Measurements from ENCODE around the gene CCDC88B.

Gene CCDC88B

DNA sequence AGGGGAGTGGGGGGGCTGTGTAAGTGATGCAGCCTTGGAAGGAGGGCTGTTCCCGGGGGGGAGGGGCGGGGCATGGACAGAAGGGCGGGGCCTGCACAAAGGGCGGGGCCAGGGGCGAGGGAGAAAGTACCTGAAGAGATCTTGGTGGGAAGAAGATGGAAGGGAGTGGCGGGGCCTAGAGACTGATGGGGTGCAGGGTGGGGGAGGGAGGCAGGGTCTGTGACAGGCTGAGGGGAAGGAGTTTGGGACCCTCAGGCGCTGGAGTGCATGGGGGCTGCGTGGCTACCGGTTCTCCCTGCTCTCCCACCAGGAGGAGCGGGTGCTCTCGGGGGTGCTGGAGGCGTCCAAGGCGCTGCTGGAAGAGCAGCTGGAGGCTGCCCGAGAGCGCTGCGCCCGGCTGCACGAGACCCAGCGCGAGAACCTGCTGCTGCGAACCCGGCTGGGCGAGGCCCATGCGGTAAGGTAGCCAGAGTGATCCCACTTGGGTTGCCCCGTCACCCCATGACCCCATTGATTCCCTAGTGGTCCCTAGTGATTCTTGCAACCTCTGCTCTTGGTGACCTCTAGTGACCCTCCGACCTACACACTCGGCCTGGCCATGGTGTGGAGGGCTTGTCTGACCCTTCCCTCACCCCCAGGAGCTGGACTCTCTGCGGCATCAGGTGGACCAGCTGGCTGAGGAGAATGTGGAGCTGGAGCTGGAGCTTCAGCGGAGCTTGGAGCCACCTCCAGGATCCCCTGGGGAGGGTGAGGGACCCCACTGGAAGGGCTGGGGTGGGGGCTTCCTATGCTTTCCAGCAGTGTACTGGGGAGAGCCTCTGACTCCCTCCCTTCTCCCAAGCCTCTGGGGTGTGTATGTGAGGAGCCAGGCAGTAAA is 3.1 kb downstream of the CCDC88B start:
- no peak for DNase-seq (ENCODE audit: low read depth in 2 of 2, low spot score in 1 of 2)

DNA sequence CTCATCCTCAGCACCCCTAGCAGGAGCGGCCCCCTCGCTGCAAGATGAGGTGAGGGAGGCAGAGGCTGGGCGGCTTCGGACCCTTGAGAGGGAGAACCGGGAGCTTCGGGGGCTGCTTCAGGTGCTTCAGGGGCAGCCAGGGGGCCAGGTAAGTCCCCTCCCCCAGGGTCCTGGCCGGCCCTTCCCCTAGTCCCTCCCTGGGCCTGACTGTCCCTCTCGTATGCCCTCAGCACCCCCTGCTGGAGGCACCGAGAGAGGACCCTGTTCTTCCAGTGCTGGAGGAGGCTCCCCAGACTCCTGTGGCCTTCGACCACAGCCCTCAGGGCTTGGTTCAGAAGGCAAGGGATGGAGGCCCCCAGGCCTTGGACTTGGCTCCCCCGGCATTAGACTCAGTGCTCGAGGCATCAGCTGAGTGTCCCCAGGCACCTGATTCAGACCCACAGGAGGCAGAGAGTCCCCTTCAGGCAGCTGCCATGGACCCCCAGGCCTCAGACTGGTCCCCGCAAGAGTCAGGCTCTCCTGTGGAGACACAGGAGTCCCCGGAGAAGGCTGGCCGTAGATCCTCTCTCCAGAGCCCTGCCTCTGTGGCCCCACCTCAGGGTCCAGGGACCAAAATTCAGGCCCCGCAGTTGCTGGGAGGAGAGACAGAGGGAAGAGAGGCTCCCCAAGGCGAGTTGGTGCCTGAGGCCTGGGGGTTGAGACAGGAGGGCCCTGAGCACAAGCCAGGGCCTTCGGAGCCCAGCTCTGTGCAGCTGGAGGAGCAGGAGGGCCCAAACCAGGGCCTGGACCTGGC is 4.0 kb downstream of the CCDC88B start:
- no peak for DNase-seq (ENCODE audit: low read depth in 2 of 2, low spot score in 1 of 2)

DNA sequence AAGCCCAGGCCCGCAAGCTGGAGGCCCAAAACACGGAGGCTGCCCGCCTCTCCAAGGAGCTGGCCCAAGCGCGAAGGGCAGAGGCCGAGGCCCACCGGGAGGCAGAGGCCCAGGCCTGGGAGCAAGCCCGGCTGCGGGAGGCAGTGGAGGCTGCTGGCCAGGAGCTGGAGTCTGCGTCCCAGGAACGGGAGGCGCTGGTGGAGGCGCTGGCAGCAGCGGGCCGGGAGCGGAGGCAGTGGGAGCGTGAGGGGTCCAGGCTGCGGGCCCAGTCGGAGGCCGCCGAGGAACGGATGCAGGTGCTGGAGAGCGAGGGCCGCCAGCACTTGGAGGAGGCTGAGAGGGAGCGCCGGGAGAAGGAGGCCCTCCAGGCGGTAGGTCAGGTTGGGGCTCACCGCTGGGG is 4.8 kb downstream of the CCDC88B start:
- no peak for DNase-seq (ENCODE audit: low read depth in 2 of 2, low spot score in 1 of 2)

DNA sequence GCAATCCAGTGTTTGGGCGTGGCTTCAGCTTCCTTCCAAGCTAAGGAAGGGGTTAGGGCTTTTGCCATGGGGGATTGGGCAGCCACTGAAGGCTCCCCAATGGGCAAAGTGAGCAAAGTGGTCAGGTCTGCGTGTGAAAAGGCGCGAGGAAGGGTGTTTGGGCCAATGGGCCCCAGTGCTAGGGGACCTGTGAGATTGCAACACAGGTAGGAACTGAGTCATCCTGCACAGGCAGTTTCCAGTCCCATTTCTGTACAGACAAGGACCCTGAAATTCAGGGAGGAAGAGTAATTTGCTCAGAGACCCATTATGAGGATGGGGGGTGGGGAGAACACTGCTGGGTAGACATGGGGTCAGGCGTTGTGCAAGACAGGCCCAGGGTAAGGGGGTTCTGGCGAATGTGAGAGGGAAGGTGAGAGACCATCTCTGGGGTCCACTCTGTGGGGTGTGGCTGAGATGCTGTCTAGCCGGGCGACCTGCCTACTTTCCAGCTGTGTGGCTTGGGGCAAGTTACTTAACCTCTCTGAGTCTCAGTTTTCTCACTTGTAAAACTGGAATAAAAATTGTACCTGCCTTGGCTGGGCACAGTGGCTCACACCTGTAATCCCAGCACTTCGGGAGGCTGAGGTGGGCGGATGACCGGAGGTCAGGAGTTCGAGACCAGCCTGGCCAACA is 7.3 kb downstream of the CCDC88B start:
- no peak for DNase-seq (ENCODE audit: low read depth in 2 of 2, low spot score in 1 of 2)

DNA sequence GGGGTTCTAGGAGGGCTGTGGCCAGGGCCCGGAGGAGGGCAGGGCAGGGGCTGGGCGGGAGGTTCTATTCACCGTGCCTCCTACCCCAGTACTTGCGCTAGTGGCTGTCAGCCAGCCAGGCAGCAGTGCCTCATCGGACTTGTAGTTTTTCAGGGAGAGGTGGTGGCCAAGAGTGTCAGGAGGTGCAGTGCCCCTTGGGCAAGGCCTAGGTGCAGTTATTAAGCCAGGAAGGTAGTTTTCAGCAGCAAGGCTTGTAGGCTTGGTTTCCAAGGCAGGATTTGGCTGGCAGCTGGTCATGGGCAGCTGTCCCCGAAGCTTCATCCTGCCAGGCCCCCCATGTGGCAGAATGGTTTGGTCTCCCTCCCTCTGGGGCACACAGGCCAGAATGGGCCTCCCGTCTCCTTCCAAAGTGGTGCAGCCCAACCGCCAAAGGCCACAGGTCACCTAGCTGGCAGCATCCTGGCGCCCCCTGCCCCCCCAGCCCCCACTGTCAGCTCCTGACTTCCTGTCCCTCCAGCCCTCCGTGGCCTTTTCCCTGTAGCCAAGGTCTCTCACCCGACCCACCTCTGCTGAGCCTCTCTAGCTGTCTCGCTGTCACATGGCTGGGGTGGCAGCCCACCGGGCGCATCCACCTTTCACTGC is 8.5 kb downstream of the CCDC88B start:
- DNase-seq (ENCODE audit: low read depth in 2 of 2, low spot score in 1 of 2) = no peak

DNA sequence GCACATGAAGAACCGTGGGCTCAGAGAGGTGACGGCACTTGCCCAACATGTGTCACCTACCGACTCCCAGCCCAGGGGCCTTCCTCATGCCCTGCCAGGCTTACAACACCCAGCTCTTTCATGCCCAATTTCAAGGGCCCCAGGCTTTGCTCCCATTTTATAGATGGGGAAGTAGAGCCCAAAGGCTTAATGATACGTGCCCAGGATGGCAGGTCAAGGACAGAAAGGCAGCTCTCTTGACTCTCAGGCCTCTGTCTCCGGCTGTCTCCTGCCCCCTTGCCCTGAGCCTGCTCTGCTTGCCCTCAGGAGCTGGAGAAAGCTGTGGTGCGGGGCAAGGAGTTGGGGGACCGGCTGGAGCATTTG is 9.0 kb downstream of the CCDC88B start:
- no peak for DNase-seq (ENCODE audit: low read depth in 2 of 2, low spot score in 1 of 2)

DNA sequence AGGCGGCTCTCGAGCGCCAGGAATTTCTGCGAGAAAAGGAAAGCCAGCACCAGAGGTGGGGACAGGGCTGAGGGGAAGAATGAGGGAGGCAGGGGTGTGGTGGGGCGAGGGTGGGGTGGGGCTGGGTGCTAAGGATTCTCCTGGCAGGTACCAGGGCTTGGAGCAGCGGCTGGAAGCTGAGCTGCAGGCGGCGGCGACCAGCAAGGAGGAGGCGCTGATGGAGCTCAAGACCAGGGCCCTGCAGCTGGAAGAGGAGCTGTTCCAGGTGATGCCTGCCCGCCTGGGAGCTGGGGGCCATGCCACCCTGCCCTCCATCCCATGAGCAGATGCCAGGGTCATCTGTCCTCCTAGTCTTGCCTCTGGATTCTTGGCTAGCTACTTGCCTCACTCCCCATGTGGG is 9.4 kb downstream of the CCDC88B start:
- DNase-seq (ENCODE audit: low read depth in 2 of 2, low spot score in 1 of 2) = no peak

DNA sequence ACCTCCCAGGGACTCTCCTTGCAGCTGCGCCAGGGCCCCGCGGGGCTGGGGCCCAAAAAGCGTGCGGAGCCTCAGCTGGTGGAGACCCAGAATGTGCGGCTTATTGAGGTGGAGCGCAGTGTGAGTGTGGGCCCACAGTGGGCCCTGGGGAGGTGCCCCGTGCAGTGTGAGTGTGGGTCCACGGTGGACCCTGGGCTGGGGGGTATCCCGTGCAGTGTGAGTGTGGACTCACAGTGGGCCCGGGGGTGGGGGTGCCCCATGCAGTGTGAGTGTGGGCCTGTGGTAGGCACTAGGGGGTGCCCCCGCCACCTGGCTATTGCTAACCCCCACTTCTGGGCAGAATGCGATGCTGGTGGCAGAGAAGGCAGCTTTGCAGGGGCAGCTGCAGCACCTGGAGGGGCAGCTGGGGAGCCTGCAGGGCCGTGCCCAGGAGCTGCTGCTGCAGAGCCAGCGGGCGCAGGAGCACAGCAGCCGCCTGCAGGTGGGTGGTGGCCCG is 11.2 kb downstream of the CCDC88B start:
- DNase-seq (ENCODE audit: low read depth in 2 of 2, low spot score in 1 of 2) = no peak

DNA sequence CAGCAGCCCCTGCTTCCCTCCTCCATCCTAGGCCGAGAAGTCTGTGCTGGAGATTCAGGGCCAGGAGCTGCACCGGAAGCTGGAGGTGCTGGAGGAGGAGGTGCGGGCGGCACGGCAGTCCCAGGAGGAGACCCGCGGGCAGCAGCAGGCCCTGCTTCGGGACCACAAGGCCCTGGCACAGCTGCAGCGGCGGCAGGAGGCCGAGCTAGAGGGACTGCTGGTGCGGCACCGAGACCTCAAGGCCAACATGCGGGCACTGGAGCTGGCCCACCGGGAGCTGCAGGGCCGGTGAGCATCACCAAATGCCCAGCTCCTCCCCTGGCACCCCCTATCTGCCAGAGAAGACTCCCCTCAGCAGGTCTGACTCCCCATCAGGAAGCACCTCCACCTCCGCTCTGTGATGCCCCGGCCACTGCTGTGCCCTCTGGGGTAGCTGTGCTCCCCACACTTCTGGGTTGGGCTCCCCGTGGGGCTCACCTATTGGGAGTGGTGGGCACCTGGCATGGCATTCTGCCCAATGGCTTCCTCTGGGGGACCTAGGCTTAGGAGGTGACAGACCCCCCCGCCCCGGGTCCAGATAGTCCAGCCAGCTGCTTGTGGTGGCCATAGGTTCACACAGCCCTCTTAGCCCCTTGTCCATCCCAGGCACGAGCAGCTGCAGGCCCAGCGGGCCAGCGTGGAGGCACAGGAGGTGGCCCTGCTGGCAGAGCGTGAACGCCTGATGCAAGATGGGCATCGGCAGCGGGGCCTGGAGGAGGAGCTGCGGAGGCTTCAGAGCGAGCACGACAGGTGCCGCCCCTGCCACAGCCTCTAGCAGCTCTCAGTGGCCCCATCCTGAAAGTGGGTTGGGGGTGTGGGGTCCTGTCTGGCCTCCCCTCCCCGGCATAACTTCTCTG is 12.3 kb downstream of the CCDC88B start:
- no peak for DNase-seq (ENCODE audit: low read depth in 2 of 2, low spot score in 1 of 2)

DNA sequence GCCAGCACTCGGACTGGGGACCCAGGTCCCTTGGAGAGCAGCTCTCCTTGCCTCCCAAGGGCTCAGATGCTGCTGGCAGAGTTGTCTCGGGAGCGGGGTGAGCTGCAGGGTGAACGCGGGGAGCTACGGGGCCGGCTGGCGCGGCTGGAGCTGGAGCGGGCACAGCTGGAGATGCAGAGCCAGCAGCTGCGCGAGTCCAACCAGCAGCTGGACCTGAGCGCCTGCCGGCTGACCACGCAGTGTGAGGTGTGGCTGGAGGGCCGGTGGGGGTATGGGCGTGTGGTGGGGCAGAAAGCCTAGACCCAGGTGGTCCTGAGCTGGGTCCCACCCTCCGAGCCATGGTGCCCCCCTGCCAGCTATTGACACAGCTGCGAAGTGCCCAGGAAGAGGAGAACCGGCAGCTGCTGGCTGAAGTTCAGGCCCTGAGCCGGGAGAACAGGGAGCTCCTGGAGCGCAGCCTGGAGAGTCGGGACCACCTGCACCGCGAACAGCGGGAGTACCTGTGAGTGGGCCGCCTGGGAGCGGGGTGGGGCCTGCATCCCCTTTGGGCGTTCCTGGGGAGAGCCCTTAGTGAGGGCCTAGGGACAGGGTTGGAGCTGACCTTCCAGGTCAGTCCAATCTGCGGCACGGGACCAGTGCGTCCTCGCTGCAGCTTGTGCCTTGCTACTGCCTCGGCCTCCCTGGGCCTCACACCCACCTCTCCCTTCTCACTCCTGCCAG is 13.2 kb downstream of the CCDC88B start:
- no peak for DNase-seq (ENCODE audit: low read depth in 2 of 2, low spot score in 1 of 2)

DNA sequence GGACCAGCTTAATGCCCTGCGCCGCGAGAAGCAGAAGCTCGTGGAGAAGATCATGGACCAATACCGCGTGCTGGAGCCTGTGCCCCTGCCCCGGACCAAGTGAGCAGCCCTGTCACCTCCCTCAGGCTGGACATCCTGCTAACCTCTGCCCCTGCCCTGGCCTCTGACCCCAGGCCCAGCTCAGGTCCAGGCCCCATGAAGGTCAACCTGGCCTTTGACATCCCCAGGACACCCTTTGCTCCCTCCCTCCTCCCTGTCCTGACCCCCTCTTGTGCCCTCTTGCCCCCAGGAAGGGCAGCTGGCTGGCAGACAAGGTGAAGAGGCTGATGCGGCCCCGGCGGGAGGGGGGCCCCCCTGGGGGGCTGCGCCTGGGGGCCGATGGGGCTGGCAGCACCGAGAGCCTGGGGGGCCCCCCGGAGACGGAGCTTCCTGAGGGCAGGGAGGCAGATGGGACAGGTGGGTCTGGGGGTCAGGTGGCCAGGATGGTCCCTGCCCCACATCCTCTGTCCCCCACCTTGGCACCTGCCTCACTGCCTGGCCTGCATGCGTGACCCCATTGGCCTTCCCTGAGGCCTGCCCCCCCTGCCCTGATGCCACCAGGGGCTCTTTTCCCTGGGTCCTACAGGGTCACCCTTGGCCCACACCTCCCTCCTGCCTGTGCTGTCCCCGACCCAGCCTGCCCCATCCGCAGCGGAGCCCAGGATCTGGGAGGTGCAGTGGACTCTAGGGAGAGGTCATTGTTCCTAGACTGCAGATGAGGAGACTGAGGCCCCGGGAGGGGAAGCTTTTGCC is 13.9 kb downstream of the CCDC88B start:
- no peak for DNase-seq (ENCODE audit: low read depth in 2 of 2, low spot score in 1 of 2)

DNA sequence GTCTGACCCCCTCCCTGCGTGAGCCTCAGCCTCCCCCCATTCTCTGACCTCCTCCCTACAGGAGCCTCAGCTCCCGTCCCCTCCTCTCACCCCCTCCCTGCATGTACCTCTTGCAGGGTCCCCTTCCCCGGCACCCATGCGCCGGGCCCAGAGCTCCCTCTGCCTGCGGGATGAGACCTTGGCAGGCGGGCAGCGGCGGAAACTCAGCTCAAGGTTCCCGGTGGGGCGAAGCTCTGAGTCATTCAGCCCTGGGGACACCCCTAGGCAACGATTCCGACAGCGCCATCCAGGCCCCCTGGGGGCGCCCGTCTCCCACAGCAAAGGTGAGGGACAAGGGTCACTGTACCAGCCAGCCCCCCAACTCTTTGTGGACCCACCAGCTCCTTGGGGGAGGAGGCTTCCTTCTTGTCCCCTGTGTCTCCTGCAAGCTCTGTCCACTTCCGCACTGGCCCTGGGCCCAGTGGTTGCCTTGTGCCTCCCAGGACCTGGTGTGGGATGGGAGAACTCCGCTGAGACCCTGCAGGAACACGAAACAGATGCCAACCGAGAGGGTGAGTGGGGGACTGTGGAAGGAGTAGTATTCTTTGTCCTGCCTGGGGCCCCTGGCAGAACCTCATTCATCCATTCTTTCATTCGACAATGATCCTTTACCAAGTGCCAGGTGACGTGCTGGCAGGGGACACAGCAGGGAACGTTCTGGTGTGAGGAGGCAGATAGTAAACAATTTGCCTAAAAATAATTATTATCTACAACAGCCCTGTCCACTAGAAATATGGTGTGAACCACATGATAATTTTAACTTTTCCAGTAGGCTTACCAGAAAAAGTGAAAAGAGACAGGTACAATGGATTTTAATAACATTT is 15.3 kb downstream of the CCDC88B start:
- no peak for DNase-seq (ENCODE audit: low read depth in 2 of 2, low spot score in 1 of 2)

DNA sequence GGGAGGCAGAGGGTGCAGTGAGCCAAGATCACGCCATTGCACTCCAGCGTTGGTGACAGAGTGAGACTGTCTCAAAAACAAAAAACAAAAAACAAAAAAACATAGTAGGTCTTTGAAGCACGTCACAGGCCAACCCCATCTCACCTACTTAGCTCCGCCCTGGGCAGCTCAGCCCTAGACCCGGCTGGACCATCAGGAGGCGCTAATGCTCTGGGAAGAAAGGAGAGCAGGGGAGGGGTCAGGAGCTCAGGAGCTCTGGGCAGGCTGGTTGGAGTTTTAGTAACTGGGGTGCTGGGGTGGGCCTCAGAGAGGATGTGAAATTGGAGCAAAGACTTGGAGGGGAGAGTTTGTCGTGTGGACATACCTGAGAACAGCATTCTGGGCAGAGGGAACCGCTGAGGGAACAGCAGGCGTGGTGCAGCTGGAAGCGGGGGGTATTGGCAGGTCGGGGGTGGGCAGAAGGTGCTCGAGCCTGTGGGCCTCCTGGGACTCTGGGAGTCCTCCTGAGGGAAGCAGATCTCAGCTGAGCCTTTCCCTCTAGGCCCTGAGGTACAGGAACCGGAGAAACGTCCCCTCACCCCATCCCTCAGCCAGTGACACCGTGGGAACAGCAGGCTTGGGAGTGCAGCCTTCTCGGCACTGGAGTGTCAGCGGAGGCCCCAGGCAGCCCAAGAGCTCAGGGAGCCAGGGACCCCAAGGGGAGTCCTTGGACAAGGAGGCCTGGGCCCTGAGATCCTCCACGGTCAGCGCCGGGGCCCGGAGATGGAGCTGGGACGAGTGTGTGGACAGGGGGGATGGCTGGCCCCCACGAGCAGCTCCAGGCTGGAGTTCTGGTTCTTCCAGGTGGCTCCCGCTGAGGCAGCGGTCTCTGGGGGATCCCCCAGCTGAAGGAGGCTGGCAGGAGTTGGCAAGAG is 16.8 kb downstream of the CCDC88B start:
- no peak for DNase-seq (ENCODE audit: low read depth in 2 of 2, low spot score in 1 of 2)

DNA sequence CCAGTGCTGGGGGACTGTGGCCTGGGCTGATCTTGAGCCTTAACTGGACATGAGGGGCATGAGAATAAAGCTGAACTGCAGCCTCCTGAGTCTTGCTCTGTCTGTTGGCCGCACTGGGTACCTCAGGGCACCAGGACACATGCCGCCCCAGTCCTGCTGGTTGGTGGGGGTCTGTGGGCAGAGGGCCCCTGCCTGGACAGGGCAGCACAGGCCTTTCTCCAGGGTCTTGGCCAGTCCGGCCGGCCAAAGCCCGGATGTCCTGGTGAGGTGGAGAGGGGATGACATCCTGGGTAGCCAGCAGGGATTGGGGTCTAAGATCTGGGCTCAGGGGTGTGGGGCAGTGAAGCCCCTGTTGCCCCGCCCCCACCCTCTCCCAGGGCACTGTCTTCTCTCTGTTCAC is 17.4 kb downstream of the CCDC88B start:
- no peak for DNase-seq (ENCODE audit: low read depth in 2 of 2, low spot score in 1 of 2)

DNA sequence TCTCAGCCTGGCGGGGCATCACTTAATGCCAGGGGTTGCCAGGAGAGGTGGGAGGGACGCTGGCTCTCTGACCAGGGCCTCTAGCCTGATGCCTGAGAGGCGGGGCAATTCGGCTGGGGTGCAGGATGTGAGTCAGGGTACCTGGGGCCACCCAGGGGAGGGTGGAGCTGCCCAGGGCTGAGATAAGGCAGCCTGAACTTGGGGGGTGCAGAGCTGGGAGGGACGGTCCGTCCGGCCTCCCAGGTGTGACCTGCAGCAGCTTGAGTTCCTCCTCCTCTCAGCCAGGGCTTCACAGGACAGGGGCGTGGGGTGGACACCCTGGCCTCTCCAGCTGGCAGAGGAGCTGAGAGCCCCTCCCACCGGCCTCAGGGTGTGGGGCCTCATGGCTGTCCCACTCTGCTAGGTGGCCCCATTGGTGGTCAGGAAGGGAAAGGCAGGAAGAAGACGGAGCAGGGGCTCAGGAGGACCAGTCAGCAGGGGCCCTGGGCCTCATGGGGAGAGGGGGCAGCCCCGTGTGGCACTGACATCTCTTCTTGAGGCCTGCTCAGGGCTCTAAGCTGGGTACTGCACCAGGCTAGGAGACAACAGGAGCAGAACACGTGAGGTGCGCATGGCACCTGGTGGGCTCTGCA is 18.0 kb downstream of the CCDC88B start:
- no peak for DNase-seq (ENCODE audit: low read depth in 2 of 2, low spot score in 1 of 2)

DNA sequence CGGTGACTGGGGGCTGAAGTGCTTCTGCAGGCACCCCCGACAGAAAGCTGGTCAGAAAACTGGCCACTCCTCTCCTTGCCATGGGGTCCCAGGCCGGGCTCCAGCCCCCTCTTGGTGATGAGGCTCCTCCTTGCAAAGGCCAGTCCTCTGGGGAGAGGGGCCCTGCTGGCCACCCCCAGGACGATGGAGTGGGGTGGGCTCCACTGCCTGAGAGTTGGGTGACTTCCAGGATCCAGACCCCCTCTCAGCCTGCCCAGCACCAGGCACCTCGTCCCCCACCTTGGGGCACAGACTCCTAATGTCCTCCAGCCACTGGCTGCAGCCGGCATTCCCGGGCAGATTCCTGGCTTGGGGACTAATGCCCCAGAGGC is 18.5 kb downstream of the CCDC88B start:
- no peak for DNase-seq (ENCODE audit: low read depth in 2 of 2, low spot score in 1 of 2)
